GDM1 (cell line): ENCODE measurements around the gene PCDH9.

Experiments used
- DNase-seq: peaks from one replicate; lab custom pipeline; 2025; lab: John Stamatoyannopoulos, UW

Gene PCDH9, protein sequence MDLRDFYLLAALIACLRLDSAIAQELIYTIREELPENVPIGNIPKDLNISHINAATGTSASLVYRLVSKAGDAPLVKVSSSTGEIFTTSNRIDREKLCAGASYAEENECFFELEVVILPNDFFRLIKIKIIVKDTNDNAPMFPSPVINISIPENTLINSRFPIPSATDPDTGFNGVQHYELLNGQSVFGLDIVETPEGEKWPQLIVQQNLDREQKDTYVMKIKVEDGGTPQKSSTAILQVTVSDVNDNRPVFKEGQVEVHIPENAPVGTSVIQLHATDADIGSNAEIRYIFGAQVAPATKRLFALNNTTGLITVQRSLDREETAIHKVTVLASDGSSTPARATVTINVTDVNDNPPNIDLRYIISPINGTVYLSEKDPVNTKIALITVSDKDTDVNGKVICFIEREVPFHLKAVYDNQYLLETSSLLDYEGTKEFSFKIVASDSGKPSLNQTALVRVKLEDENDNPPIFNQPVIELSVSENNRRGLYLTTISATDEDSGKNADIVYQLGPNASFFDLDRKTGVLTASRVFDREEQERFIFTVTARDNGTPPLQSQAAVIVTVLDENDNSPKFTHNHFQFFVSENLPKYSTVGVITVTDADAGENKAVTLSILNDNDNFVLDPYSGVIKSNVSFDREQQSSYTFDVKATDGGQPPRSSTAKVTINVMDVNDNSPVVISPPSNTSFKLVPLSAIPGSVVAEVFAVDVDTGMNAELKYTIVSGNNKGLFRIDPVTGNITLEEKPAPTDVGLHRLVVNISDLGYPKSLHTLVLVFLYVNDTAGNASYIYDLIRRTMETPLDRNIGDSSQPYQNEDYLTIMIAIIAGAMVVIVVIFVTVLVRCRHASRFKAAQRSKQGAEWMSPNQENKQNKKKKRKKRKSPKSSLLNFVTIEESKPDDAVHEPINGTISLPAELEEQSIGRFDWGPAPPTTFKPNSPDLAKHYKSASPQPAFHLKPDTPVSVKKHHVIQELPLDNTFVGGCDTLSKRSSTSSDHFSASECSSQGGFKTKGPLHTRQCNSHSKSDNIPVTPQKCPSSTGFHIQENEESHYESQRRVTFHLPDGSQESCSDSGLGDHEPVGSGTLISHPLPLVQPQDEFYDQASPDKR (N-terminal part only)

DNA sequence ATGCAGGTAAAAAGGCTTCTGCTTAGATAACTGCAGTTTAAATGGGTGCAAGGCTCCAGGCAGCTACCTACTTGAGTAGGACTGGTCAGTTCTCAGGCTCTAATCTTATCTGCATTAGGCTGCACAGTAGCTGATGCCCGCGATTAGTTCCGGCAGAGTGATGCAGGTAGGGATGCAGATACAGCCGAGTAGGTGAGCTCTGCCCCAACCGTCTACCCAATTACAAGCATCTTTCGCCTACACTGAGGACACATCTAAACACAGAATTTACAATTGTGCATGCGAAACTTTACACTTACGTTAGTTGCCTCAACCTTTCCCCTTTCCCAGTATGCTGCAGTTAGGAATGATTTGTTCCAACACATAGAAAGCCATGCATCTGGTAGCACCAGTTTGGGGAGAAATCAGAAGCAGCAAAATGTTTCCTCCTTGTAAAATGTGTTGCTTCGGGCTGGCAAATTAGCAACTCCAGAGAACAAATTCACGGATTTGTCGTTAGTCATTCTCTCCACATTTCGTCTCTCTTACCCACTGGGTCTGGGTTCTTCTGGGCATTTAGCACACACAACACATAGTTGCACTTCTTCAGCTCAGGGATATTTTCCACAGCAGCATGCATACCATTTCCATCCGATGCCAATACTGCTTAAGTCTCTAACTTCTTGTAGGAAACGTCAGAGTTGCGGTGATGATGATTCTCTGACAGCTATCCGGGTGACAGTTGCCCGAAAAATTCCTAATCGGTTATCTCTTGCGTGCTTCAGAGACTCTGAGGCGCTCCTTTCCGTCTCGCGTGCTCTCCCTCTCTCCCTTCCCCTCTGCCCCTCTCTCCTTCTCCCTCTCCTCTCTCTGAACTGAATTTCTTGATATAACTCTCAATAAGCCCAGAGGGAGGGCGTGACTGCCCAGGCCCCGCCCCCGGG lies at the start of gene PCDH9:
TSS of gene PCDH9 (minus strand) at position 856 of the 923 bp plus-strand sequence. CDS start 1,896 bp downstream, outside the sequence.
- DNase-seq: no peak

DNA sequence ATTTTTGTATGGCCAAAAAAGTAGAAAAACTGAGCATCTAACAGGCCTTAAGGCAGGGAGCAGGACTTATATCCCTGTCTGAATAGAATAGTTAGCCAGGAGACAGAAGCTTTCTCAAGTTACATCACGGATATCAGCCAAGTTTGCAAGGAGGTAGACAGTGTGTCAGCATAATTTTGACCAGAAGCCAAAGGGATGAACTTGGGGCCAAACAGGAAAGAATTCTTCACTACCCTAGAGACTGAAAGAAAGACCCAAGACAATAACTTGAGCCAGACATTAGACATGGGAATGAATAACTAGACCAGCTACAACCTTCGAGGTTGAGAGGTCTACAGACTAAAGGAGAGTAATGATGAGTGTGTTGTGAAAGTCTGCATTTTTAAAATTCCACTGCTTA lies 48.1 kb upstream of the PCDH9 start:
- no peak for DNase-seq

DNA sequence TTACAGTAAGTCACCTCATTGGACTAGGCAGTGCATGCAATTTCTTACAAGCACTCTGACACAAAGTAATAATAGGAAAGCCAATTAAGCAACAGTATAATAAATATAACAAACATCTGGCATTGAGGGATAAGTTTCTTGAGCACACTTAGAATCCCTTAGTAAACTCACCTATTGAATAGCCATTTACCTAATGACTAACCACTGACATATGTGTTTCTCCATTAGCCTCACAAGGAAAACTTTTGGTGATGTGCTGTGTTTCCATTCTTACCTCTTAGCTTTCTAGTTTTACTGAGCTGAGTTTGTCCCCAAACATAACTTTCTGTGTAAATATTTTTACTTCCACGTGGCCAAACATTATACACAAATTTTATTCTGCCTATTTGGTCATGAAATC lies 47.4 kb upstream of the PCDH9 start:
- no peak for DNase-seq

DNA sequence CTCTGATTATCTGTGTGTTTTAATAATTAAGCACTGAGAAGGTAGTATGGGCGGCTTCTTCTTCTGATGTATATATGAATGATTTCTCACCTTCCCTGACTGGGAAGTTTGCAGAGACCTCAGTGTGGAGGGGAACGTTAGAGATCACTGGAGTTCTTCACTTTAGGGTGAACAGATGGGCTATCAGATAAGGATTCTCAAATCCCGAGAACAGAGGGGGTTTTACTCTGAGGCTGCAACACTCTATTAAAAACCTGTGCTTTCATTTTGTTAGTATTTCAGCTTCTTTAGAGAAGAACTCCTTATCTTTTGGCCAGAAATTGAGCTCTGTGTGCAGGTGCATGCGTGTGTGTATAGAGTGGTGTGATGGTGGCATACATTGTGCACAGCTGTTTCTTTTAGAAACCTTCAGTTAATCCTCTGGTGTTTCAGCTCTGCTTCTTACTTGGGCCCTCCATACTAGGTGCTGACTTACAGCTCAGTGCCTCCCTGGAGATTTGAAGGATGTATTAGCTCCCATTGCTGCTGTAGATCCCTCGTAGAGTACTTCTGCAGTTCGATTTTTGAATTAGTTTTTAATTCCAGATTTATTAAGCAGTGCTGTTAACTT lies 45.3 kb upstream of the PCDH9 start:
- DNase-seq: no peak

- no peak for DNase-seq
Measured at GRCh38 chr13:67273001-67273400, 42.9 kb upstream of the PCDH9 start.

- no peak for DNase-seq
Measured at GRCh38 chr13:67267136-67267535, 37.0 kb upstream of the PCDH9 start.

GRCh38 chr13:67259208-67259607 lies 29.1 kb upstream of the PCDH9 start:
- DNase-seq: no peak

GRCh38 chr13:67258482-67258881 lies 28.3 kb upstream of the PCDH9 start:
- DNase-seq: no peak

- DNase-seq: no peak
Measured at GRCh38 chr13:67238861-67239260, 8.7 kb upstream of the PCDH9 start.

DNA sequence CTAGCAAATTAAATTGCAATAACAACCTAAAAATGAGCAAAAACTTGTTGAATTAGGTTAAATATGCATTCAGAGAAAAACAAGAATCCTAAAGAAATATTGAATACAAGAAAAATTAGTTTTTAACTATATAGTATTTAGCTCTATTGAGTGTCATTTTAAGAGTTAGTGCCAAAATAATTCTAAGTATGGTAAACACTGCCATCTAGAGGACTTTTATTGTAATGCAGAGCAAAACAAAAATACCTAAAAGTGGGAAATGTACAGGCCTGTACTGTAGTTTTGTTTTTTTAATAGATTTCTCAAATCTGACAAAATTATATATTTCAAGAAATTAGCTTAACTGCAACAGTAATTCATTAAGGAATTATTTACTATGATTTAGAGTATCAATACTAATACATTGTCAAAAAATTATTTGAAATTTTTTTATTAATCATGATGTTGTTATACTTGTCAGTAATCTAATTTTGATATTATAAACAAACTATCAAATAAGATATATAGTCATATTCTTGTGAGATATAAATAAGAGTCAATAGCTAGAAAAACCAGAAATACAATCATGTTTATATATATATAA lies 8.2 kb upstream of the PCDH9 start:
- no peak for DNase-seq

- no peak for DNase-seq
Measured at GRCh38 chr13:67235265-67235664, 5.1 kb upstream of the PCDH9 start.

DNA sequence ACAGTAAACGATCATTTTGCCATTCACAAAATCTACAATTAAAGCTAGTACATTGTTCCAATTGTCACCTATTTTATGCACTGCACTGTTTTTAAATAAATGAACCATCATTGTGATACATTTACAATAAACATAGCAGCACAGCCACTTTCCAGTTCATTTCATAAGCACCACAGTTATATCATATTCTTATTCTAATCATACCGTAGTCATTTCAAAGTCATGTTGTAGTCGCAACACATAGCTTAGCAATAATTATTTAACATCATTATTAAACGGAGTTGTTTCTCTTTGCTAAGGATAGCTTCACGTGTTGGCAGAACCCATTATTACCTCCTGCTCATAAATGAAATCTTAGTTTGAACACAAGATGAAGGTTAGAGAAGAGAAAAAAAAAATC lies 2.2 kb upstream of the PCDH9 start:
- no peak for DNase-seq

DNA sequence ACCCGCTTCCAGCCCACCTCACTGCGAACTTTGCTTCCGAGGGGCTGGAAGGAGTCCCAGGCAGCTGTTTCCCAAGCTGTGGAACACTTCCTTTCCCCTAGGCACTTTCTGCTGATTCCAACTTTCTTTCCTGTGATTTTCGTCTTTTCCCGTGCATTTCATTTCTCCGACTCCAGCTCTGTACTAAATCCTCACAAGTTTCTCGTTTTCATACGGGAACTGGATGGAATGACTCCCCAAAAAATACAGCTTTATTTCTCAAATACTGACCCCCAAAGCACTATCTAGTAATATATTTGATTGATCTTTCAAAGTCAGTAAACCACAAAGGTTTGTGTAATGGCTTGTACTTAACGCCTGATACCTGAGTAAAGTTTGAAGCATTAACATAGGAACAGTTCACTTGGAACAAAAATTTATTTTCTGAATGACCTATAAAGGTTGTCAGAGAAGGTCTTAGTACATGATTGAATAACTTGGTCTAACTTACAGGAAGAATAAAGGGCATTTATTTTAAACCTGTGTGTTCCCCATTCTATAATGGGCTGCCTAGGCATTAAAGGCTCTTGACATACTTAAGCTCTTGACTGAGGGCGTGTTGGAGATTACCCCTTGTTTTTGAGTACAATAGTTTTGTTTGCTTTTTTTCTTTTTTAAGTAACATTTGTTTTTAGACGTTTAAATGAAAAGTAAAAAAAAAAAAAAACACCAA lies 1.3 kb upstream of the PCDH9 start:
- no peak for DNase-seq

- peak; percentile 79 for DNase-seq
Measured at GRCh38 chr13:67230404-67231288, 510 bp upstream of the PCDH9 start.

- no peak for DNase-seq
Measured at GRCh38 chr13:67228916-67229315, 1.2 kb downstream of the PCDH9 start.

GRCh38 chr13:67228031-67228430 lies 2.1 kb downstream of the PCDH9 start:
- DNase-seq: no peak

GRCh38 chr13:67227131-67227983 lies 2.8 kb downstream of the PCDH9 start:
- no peak for DNase-seq

DNA sequence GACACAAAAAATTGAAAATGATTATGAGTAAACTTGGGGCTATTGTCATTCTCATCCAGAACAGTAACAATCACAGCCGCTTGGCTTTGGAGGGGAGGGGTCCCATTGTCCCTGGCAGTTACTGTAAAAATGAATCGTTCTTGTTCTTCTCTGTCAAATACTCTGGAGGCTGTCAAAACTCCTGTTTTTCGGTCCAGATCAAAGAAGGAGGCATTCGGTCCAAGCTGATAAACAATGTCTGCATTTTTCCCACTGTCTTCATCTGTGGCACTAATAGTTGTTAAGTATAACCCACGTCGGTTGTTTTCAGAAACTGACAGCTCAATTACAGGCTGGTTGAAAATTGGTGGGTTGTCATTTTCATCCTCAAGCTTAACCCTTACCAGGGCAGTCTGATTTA lies 3.4 kb downstream of the PCDH9 start:
- DNase-seq: no peak
